HG03060 (cell line): ENCODE results near the gene CAPN14.

Experiments
- ATAC-seq: cut with Tn5 transposase; IDR thresholded peaks from one replicate; pipeline ENCODE4 v1.9.1; 2021; ENCODE audit warnings: low read depth, moderate number of reproducible peaks; ENCODE audit not compliant: unreplicated experiment

CAPN14 gene

DNA sequence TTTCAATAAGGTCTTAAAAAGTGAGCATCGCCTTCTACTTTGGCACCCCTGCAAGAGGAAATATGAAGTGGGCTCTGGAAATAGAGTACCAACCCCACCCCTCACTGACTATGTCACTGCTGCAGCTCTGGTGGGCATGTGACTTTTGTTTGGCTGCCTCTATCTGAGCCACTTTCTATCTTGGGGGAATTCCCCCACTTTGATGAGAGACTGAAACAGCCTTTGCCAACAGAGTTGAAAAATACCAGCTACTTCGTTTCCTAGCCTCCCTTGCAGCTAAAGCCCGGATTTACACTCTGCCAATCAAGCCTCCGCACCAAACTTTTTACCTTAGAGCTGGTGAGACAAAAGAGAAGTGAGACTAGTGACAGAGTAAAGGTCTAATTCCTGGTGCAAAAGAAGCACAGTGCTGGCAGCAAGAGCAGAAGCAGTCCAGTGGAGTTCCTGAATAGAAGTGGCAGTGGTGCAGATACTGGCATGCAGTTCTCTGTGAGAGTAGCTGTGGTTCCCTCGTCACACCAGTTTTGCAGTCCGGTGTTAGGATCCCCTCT is 67.1 kb downstream of the CAPN14 start:
- no peak for ATAC-seq

DNA sequence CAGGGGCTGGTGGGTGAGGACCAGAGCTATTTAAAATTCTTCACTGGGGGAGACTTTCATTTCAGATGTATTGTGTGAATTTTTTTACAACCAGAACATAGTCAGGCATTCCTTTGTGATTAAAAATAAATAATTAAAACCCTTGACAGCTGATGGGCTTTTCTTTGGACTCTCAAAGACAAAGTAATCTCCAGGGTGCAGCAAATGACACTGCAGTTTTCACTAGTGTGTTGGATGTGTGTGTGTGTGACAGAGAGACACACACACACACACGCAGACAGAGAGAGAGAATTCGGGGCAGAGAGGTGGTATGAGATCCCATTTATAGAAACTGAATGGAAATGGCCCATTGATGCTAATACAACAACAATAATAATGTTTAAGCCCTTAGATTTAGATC is 68.8 kb downstream of the CAPN14 start:
- ATAC-seq, result no peak

DNA sequence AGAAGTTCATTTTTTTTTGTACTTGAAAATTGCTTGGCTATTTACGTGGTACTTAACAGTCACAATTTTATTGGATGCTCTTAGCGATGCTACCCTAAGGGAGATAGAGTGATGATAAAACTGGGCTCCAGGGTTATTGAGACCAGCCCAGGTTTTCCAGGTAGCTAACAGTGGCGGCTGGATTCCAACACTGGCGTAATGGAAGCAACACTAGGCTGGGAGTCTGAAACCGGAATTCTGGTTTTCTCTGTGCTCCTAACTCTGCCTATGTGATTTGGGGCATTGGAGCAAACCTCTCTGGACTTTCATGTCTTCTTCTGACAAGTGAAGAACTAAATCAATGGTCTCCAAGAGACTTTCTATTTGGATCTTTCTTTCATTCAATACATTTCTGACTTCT is 69.7 kb downstream of the CAPN14 start:
- ATAC-seq, result no peak

DNA sequence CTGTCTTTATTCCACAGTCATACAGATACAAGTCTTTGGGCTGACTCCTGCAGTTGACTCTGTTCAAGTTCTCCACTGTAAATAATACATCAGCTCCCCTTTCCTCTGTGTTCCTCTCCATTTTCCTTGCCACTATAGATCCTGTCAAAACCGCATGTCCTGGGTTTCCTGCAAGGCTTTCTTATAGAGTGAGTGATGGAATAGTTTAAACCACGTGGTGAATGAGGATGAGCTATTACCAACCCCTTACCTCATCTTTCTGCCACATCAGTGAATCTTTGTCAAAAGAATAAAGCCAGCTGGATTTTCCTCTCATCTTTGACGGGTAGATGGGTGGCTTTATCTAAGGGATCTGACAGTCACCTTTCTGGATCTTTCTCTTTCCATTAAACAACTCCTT is 75.2 kb downstream of the CAPN14 start:
- ATAC-seq, result no peak

DNA sequence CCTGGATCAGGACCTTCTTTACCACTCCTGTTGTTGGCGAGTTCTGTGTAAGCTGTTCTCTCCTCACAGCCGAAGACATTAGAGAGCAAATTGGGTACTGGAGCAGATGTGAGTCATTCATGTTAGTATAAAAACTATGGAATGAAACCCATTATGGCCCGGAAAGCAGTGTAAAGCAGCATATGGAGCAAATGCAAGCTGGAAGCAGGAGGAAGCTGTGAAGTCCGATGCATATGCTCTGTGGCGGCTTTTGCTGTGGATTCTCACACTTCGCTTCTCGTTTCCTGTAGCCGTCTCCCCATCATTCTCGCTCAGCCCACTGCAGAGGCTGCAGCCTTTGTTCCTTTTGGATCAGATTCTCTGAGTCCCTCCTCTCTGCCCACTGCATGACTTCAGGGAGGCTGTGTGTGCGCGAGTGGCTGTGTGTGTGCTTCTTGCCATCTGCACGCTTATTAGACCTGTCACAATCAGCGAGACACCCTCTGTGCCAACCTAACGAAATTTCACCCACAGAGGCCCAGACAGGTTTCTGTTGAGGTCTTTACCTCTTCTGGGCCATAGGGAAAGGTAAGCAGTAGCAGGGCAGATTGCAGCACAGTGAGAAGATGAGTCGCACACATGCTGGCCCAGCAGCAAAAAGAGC is 75.8 kb downstream of the CAPN14 start:
- ATAC-seq, result no peak

DNA sequence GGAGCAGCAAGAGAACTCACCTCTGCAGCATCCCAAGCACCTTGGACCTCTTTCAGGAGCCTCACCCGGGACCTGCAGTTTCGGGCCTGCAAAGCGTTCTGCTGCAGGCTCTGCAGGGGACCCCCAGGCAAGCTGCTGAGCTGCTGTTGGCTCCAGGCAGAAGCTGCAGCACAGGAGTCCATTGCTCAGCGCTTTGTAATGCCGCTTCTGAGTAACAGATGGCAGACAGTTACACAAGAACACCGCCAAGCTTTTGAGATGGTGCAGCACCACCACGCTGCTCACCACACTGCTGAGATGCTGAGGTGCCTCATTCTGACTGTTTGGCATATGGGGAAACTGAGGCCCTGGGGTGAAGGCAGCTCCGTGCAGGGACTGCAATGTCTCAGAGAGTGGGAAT is 77.2 kb downstream of the CAPN14 start:
- no peak for ATAC-seq

DNA sequence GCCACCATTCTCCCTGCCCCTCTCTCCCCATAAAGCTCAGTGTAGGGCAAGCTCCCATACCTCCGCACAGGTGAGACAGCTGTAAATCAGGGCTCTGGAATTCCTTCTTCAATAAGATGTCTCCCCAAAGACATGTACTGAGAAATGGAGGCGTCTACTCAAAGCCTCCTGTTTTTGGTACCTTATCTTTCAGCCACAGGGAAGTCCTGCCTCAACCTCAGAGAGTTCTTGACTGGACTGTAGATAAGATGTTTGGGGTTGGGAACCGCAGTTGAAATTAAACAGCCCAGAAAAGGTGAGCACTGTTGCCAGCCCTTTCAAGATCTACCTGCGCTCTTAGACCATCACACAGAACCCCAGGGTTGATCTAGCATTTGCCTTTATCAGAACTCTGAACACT is 77.6 kb downstream of the CAPN14 start:
- ATAC-seq, result no peak

DNA sequence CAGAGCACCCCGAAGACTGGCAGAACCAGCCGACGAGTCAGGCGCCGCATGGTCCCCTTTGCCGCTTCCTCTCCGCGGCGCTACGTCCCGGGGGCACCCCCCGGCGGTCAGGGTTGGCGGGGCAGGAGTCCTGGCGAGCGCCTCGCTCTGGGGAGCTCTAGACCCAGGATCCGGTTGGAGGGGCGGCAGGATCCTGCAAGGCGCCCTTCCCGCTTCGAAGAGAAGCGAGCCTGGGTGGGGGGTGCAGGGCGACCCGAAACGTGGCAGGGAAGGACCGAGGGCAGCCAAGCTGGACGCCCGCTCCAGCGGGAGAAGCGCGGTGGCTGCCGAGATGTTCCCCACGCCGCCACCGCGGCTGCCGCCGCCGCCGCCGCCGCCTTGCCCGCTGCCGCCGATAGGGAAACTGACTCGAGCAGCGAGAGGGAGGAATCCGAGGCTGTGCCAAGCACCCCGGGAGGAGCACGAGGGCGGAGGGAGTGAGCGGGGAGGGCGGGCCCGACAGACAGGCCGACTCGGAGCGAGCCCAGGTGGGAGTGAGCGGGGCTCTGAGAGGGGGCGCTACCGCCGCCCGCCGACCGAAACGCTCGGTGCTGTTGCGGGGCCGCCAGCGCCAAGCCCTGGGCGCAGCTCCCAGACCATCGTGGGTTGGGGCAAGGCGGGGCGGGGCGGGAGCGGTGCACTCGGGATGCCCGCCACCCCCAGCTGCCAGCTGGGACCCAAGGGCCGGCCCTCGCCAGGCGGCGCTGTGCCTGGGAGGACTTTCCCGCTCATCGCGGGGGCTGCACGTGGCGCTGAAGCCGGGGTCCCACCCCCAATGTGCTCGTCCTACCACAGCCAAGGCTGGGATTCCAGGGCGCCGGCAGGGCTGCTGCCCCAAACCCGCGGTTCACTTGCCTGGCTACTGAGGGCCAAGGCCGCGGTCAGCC is 79.0 kb downstream of the CAPN14 start, which contains the start of gene GALNT14:
Gene GALNT14 (minus strand): TSS at position 404 of the 926 bp plus-strand sequence. CDS start 354 bp downstream, at position 50.
- ATAC-seq, result no peak

DNA sequence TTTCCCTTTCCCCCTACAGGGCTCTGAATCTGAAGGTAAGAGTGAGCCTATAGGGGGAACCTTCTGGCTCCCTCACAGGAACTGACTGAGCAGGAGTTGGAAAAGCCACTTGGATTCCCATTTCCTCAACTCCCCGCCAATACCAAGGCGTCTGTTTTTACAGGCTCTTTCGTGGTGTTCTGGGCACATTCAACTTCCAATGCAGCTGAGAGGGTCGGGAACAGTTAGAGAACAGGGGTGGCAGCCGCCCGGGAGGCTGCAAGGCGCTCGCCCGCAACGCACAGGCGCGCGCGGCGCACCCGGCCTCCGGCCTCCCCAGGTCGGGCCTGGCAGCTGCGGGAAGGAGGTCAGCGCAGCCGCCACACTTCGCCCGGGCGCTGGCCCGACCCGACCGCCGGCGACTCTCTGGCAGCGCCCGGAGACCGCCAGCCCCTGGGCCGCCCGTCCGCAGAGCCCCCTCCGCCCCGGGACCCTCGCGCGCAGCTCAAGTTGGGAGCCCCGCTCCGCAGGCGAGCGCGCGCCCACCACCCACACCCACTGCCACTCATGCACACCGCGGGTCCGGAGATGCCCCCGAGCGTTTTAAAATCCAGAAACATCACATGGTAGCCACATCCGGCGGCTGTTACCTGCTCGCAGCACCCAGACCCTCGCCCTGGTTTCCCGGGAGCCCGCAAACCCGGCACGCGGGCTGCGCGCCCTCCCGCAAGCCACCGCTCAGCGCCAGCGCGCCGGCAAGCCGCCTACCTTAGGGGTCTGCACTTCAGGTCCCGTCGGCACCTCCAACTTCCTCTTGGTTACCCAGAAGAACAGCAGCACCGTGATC is 79.9 kb downstream of the CAPN14 start:
- no peak for ATAC-seq

DNA sequence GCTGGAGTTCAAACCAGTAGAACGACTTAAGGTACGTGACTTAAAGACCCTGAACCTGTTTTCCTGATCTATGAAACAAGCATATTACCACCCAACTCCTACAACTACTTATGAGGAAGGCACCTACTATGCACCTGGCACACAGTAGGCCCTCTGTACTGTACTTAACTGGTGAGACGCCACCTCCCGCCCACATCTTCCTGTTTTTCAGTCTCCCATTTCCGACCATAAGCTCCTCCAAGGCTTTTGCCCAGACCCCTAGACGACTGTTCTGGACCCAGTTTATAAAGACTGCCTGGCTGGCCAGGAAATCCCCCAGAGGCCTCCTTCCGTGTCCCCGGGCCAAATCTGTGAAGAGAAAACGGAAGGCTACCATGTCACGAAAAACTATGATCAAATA is 80.6 kb downstream of the CAPN14 start:
- no peak for ATAC-seq

DNA sequence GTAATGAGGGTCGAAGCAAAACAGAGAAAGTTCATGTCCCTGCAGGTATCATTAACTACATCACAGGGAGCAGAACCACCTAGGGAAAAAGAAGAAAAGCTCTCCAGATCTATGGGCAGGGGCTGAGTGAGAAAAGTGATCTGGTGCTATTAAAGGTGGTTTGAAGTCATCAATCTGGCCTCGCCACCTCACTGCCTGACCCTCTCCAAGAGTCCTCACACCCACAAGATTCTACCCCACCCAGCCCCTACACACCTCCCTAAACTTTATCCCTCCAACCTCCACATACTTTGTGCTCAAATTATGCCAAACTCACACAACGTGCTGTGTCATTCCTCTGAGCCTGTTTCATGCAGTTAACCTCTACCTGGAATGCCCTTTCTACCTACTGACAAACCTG is 81.3 kb downstream of the CAPN14 start:
- no peak for ATAC-seq

DNA sequence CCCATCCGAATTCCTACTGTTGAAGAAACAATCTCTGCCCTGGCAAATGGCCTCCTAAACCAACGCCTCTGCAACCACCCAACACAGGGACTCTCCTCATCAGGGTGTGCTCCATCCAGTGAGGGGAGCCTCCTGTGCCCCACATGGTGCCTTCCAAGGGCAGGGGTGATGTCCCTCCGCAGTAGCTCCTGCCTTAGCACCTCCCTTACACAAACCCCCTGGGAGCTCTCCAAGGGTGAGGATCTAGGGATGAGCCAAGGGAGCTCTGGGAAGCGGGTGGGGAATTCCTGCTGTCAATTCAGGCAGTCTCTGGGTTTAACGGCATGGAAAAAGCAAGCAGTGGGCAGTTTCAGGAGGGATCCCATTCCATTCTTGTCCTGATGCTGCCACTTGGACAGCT is 82.8 kb downstream of the CAPN14 start:
- ATAC-seq, result no peak

DNA sequence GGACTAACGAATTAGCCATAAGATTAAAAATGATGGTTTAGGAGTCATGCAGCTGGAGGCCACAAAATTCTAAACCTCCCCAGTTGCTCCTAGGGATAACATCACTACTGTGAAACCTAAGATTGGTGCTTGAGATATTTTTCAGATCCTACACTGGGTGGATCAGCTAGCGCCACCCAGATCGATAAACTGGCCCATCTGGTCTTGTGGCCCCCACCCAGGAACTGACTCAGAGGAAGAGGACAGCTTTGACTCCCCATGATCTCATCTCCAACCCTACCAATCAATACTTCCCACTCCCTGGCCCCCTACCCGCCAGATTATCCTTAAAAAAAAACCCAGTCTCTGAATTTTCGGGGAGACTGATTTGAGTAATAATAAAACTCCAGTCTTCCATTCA is 84.5 kb downstream of the CAPN14 start:
- no peak for ATAC-seq

DNA sequence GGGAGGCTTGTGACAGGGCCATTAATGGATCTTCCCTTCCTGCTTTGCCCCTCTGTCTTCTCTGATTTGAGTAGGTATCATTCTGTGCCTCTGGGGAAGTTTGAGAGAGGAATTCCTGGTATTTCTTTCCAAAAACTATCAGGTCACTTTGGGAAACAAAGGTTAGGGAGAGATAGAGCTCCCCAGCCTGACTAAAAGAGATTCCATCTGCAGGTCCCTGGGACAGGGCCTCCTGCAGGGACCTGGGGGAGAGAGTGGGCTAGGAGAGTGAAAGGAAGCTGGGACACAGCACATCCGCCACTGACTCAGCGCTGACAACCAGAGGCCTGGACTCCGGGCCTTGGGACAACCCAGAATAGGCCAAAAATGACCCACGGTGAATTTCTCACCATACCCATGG is 85.4 kb downstream of the CAPN14 start:
- no peak for ATAC-seq

DNA sequence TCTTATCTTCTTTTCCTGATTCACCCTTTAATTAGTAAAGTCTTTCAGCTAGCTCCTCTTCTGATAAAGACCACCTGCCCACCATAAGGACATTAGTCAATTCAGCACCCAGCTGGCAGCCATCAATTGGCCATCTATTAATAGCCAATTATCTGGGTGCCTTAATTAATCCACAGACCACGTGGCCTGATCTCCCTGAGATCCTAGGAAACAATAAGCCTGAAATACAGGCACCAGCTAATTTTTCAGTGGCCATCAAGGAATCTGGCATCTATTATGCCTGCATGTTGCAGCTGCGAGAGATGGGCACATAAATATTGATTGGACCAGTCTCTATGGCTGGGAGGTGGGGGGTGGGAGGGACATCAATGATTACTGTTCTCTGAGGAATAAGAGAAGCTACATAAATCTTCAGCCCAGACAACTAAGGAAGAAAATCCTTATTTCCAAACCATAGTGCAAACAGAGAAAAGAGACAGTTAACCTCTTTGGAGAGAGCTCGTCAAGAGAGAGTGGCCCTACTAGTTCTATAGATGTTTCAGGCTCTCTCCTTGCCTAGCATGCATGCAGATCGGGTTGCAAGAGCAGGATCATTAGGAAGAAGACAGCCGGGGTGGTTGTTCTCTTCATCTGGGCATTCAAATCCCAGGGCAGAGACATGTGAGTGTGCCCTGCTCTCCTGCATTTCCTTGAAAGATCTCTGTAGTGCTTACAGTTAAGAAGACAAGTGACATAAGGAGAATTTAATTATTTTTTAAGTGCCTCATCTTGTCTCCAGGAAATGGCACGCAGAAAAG is 87.7 kb downstream of the CAPN14 start:
- no peak for ATAC-seq

DNA sequence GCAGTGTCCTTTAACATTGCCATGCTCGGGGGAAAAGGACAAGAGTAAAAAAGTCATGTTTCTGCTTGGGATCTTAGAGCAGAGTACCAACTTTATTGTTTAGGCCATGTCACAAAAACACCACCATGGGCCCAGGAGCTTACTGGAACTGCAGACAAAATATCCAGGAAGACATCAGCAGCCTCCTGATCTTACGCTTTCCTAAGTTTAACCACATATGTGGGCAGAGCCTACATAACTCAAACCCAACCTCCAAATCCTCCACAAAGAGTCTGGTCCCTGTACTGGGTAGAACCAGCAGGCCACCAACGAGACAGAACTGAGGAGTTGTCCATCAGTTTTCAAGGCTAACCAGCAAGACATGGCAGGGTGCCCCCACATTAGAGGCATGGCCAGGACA is 89.4 kb downstream of the CAPN14 start:
- ATAC-seq, result no peak

DNA sequence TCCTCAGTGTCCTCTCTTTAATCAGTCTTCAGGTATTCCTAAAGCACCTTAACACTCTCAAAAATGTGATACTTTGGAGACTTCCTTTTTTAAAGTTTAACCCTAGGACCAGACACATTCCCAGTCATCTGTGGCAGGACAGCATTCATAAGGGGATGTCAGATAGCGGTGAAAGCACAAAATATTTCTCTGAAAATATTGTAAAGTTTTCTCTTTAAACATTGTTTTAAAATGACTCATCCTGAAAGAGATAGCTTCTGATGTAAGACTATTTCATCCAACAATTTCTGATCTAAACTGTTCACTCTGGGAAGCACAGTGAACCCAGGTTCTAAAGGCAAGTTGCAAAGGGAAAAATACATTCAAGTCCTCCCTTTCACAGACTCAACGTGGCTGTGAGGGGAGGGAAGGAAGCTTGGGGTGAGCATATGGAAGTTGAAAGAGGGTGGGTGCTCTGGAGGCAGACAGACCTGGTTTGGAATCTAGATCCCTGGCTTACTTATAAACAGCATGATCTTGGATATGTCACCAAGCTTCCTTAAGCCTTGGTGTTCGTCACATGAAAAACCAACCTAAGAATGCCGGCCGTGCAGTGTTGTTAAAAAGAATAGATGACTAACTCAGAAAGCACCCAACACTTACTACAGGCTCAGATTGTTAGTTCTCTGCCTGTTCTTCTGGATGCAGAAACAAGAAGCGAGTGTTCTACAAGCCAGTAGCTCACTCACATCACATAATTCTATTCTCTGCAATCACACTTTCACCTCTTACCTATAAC is 91.2 kb downstream of the CAPN14 start:
- no peak for ATAC-seq

DNA sequence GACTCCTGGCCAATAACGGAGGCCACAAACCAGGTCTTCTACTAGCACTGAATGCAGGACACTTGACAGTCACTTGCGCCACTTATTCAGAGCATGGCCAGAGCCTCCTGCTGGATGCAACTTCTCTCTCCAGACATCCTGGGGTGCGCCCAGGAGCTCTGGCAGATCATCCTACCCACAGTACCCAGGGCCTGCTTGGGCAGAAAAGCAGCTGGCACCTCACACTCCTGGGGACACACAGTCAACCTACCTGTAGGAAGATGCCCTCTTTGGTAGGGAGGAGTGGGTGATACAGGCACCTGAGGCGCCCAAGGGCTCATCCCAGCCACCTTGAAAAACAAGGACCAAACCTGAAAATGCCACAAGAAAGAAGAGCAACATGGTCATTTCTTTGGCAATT is 92.4 kb downstream of the CAPN14 start:
- ATAC-seq, result no peak
